Activated T-cell treated with anti-CD3 and anti-CD28 coated beads, Interleukin-2, amount 50 U/mL, for 48 hours (primary cell): ENCODE measurements around the gene OSBPL5.

Experiments
- DNase-seq, 2 experiments: peaks; one replicate each; pipeline ENCODE4 v3.0.0-alpha.2; 2020

Gene OSBPL5

GRCh38 chr11:3133261-3134217 lies 31.6 kb downstream of the OSBPL5 start:
- DNase-seq, result no peak

- DNase-seq, result no peak
These were observed 32.3 kb downstream of the OSBPL5 start for GRCh38 chr11:3132831-3133260.

- no peak for DNase-seq
These were observed 32.8 kb downstream of the OSBPL5 start for GRCh38 chr11:3132271-3132781.

- no peak for DNase-seq
These were observed 33.7 kb downstream of the OSBPL5 start for GRCh38 chr11:3131330-3131941.

- no peak for DNase-seq
These were observed 34.6 kb downstream of the OSBPL5 start for GRCh38 chr11:3130269-3131071.

- DNase-seq, result no peak
These were observed 35.4 kb downstream of the OSBPL5 start for GRCh38 chr11:3129591-3130268.

GRCh38 chr11:3129181-3129590 lies 35.9 kb downstream of the OSBPL5 start:
- no peak for DNase-seq

GRCh38 chr11:3128356-3129180 lies 36.5 kb downstream of the OSBPL5 start:
- DNase-seq, result no peak

- DNase-seq, result no peak
These were observed 37.3 kb downstream of the OSBPL5 start for GRCh38 chr11:3127706-3128355.

GRCh38 chr11:3126901-3127691 lies 38.0 kb downstream of the OSBPL5 start:
- no peak for DNase-seq

GRCh38 chr11:3126207-3126865 lies 38.8 kb downstream of the OSBPL5 start:
- no peak for DNase-seq

- DNase-seq, result no peak
These were observed 40.3 kb downstream of the OSBPL5 start for GRCh38 chr11:3124821-3125220.

GRCh38 chr11:3123761-3124733 lies 41.1 kb downstream of the OSBPL5 start:
- DNase-seq, result no peak

- DNase-seq, result no peak
These were observed 41.8 kb downstream of the OSBPL5 start for GRCh38 chr11:3123305-3123704.

GRCh38 chr11:3122775-3123201 lies 42.3 kb downstream of the OSBPL5 start:
- no peak for DNase-seq

- no peak for DNase-seq
These were observed 43.0 kb downstream of the OSBPL5 start for GRCh38 chr11:3121931-3122774.

- DNase-seq, result no peak
These were observed 43.7 kb downstream of the OSBPL5 start for GRCh38 chr11:3121416-3121815.
